ENCODE data around the gene PPP1R12B.
"Not testable (repeated sequence)": the region's sequence is repeated elsewhere in the genome, so short reads cannot be mapped to it uniquely, and the experiment has no call there.

DNA sequence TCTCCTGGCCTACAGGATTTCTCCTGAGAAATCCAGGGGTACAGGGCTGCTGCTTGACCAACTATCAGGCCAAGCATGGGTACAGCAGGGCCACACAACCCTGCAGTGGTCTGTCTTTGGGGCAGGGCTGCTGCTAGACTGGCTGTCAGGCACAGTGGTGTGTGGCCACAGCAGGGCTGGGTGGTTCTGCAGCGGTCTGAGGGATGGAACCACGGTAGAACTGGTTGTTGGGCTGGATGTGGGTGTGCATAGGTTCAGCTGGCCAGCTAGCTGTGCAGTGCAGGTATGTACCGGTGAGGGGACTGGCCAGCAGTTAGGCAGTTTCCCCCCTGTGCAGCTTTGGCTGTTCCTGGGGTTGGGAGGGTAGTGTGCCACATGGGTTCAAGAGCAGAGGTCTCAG is 136.3 kb downstream of the PPP1R12B start:
- TF ChIP-seq ZNF121 (tag by site-specific recombination; IDR thresholded peaks at IDR 0.05); ZNF776 (tag by site-specific recombination; IDR thresholded peaks at IDR 0.05; ENCODE audit: borderline replicate concordance): not testable (repeated sequence)
